HG02970 (cell line): ENCODE measurements around the gene CD59.
A peak's percentile ranks its signal among the peaks of the same experiment; 100 is the strongest.
"Not testable (repeated sequence)": the region's sequence is repeated elsewhere in the genome, so short reads cannot be mapped to it uniquely, and the experiment has no call there.

Source experiments
- ATAC-seq: cut with Tn5 transposase; IDR thresholded peaks from one replicate; pipeline ENCODE4 v1.9.1; 2021; ENCODE audit warnings: mild to moderate bottlenecking, moderate library complexity, moderate number of reproducible peaks; ENCODE audit not compliant: unreplicated experiment, low FRiP score

The CD59 gene

GRCh38 chr11:33747979-33748378 is 11.8 kb upstream of the CD59 start:
- no peak for ATAC-seq

- no peak for ATAC-seq
These were observed 7.1 kb upstream of the CD59 start for GRCh38 chr11:33743291-33743690.

- no peak for ATAC-seq
These were observed 6.1 kb upstream of the CD59 start for GRCh38 chr11:33742249-33742851.

GRCh38 chr11:33741806-33742205 is 5.6 kb upstream of the CD59 start:
- no peak for ATAC-seq

GRCh38 chr11:33737362-33737821 is 1.2 kb upstream of the CD59 start:
- no peak for ATAC-seq

- ATAC-seq = peak; percentile 36
These were observed 714 bp downstream of the CD59 start for GRCh38 chr11:33735271-33736147.

- ATAC-seq = no peak
These were observed 1.6 kb downstream of the CD59 start for GRCh38 chr11:33734441-33735270.

- no peak for ATAC-seq
These were observed 2.2 kb downstream of the CD59 start for GRCh38 chr11:33733980-33734379.

- no peak for ATAC-seq
These were observed 4.3 kb downstream of the CD59 start for GRCh38 chr11:33731723-33732531.

GRCh38 chr11:33730716-33731115 is 5.5 kb downstream of the CD59 start:
- no peak for ATAC-seq

- ATAC-seq = not testable (repeated sequence)
These were observed 7.1 kb downstream of the CD59 start for GRCh38 chr11:33729072-33729664.

GRCh38 chr11:33727539-33727938 is 8.7 kb downstream of the CD59 start:
- not testable (repeated sequence) for ATAC-seq

GRCh38 chr11:33725496-33725895 is 10.7 kb downstream of the CD59 start:
- ATAC-seq = no peak

- ATAC-seq = no peak
These were observed 11.6 kb downstream of the CD59 start for GRCh38 chr11:33724644-33725035.

GRCh38 chr11:33723238-33723881 is 12.9 kb downstream of the CD59 start:
- ATAC-seq = no peak

GRCh38 chr11:33722590-33723234 is 13.5 kb downstream of the CD59 start:
- no peak for ATAC-seq

- no peak for ATAC-seq
These were observed 14.2 kb downstream of the CD59 start for GRCh38 chr11:33721984-33722383.

- ATAC-seq = no peak
These were observed 14.8 kb downstream of the CD59 start for GRCh38 chr11:33721426-33721825.

GRCh38 chr11:33719587-33719986 is 16.6 kb downstream of the CD59 start:
- ATAC-seq = no peak
